ENCODE measurements around the gene CAPN14.

- no peak for TF ChIP-seq TAF1 (IDR thresholded peaks at IDR 0.05; ENCODE audit: borderline replicate concordance, low read depth, low read length)
- TF ChIP-seq POLR2A (IDR thresholded peaks at IDR 0.05; ENCODE audit: low read depth, low read length), result no peak
Measured at GRCh38 chr2:31234683-31235503, 17.6 kb upstream of the CAPN14 start.

Data from GM12892 (cell line).